ENCODE data around the gene GLT6D1.
"Not testable (repeated sequence)": the region's sequence is repeated elsewhere in the genome, so short reads cannot be mapped to it uniquely, and the experiment has no call there.

The GLT6D1 gene

GRCh38 chr9:135641047-135641446 is 1.7 kb upstream of the GLT6D1 start:
- no peaks in the 10 kb centered on the region for H3K27me3 ChIP-seq (ENCODE audit: low read depth, low read length)
- H3K4me2 ChIP-seq (ENCODE audit: low read length) = no peak overlapping the region
- H3K79me2 ChIP-seq (ENCODE audit: low read length) = no peaks in the 10 kb centered on the region
- H4K20me1 ChIP-seq (ENCODE audit: insufficient read depth, low read length) = no peaks in the 10 kb centered on the region
- TF ChIP-seq EZH2phosphoT487 (IDR thresholded peaks at IDR 0.05; ENCODE audit: low read depth) = no peak
- no peak for TF ChIP-seq CTCF (IDR thresholded peaks at IDR 0.05; ENCODE audit: low read depth, low read length)
- H2AFZ ChIP-seq (ENCODE audit: low read depth, low read length) = no peak overlapping the region
- no peak overlapping the region for H3K27ac ChIP-seq (ENCODE audit: low read length)
- no peak overlapping the region for H3K9ac ChIP-seq (ENCODE audit: low read length)
- no peak overlapping the region for H3K4me3 ChIP-seq (ENCODE audit: low read length)
- H3K36me3 ChIP-seq (replicated peaks; ENCODE audit: low read depth, low read length) = no peaks in the 10 kb centered on the region
- 0 out of 2 replicates have a peak, but pooled peaks cover 6% of the 10 kb centered on the region for H3K9me3 ChIP-seq (ENCODE audit: insufficient read depth, low read length)
- H3K4me1 ChIP-seq (ENCODE audit: low read length) = no peaks in the 10 kb centered on the region

DNA sequence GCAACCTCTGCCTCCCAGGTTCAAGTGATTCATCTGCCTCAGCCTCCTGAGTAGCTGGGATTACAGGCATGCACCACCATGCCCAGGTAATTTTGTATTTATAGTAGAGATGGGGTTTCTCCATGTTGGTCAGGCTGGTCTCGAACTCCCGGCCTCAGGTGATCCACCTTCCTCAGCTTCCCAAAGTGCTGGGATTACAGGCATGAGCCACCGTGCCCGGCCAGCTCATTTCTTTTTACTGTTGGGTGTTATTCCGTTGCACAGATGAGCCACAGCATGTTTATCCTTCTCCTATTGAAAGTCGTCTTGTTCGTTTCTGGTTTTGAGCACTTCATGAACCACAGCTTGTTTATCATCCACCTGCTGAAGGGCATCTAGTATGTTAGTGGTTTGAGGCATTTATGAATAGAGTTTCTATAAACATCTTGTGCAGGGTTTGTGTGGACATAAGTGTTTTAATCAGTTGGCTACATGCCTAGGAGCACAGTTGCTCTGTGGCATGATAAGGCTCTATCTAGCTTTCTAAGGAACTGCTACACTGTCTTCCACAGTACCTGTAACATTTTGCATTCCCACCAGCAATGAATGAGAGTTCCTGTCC is 2.3 kb downstream of the GLT6D1 start:
- not testable (repeated sequence) for H3K9ac ChIP-seq (ENCODE audit: low read length); H3K27me3 ChIP-seq (ENCODE audit: low read depth, low read length); H4K20me1 ChIP-seq (ENCODE audit: insufficient read depth, low read length); H3K79me2 ChIP-seq (ENCODE audit: low read length); H3K4me1 ChIP-seq (ENCODE audit: low read length); H2AFZ ChIP-seq (ENCODE audit: low read depth, low read length); H3K27ac ChIP-seq (ENCODE audit: low read length); H3K4me3 ChIP-seq (ENCODE audit: low read length); H3K36me3 ChIP-seq (replicated peaks; ENCODE audit: low read depth, low read length); H3K4me2 ChIP-seq (ENCODE audit: low read length); H3K9me3 ChIP-seq (ENCODE audit: insufficient read depth, low read length)

DNA sequence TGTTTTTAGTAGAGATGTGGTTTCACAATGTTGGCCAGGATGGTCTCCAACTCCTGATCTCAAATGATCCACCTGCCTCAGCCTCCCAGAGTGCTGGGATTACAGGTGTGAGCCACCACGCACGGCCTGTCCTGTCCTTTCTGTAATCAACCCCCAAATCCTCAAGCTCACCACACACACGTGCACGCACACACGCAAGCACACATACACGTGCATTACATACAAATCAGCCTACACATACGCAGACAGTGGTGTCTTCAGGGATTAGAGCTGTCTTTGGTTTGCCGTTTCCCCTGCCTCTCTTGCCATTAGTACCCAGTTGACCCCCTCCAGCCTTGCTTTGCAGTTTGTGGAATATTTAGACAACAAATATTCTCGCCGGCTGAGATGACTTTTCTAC is 6.5 kb downstream of the GLT6D1 start:
- Histone ChIP-seq H3K27me3 (ENCODE audit: low read depth, low read length) (peaks cover 16% of the 10 kb centered on the region), H3K79me2 (ENCODE audit: low read length) (no peaks in the 10 kb centered on the region)
- TF ChIP-seq EZH2phosphoT487 (IDR thresholded peaks at IDR 0.05; ENCODE audit: low read depth) = no peak
- no peak for TF ChIP-seq CTCF (IDR thresholded peaks at IDR 0.05; ENCODE audit: low read depth, low read length)

DNA sequence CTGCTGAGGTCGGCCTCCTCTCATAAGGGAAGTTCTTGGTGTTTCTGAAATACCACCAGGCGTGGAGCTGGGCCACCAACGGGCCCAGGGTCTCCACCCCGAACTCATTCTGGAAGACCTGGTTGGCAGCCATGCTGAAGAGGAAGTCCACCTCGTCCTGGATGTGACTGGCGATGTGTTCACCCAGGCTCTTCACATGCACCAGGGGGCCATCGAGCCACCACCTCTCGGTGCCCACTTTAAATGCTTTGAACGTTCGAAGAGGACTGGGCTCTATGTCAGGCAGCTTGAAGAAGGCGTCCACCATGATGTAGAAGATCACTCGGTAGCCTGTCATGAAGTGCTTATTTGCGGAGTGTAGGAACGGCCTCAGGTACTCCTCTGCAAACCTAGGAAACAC is 15.1 kb downstream of the GLT6D1 start:
- Histone ChIP-seq H3K4me3 (ENCODE audit: low read length) (no peak overlapping the region), H3K4me1 (ENCODE audit: low read length) (no peaks in the 10 kb centered on the region), H3K9ac (ENCODE audit: low read length) (no peak overlapping the region), H3K27ac (ENCODE audit: low read length) (no peak overlapping the region), H4K20me1 (ENCODE audit: insufficient read depth, low read length) (no peaks in the 10 kb centered on the region), H2AFZ (ENCODE audit: low read depth, low read length) (no peak overlapping the region), H3K4me2 (ENCODE audit: low read length) (no peak overlapping the region), H3K9me3 (ENCODE audit: insufficient read depth, low read length) (no peaks in the 10 kb centered on the region), H3K79me2 (ENCODE audit: low read length) (no peaks in the 10 kb centered on the region), H3K36me3 (replicated peaks; ENCODE audit: low read depth, low read length) (no peaks in the 10 kb centered on the region), H3K27me3 (ENCODE audit: low read depth, low read length) (peaks cover 17% of the 10 kb centered on the region; the same call in 1 of the 2 replicates)
- TF ChIP-seq CTCF (IDR thresholded peaks at IDR 0.05; ENCODE audit: low read depth, low read length) = no peak
- no peak for TF ChIP-seq EZH2phosphoT487 (IDR thresholded peaks at IDR 0.05; ENCODE audit: low read depth)

More for the DNA sequence above, 6.5 kb downstream of the GLT6D1 start:
- Histone ChIP-seq H3K36me3 (replicated peaks; ENCODE audit: low read depth, low read length) (no peaks in the 10 kb centered on the region), H3K9ac (ENCODE audit: low read length) (no peak overlapping the region), H3K9me3 (ENCODE audit: insufficient read depth, low read length) (no peaks in the 10 kb centered on the region), H3K4me1 (ENCODE audit: low read length) (no peaks in the 10 kb centered on the region), H3K4me2 (ENCODE audit: low read length) (no peak overlapping the region), H2AFZ (ENCODE audit: low read depth, low read length) (no peak overlapping the region), H4K20me1 (ENCODE audit: insufficient read depth, low read length) (no peaks in the 10 kb centered on the region), H3K27ac (ENCODE audit: low read length) (no peak overlapping the region), H3K4me3 (ENCODE audit: low read length) (no peak overlapping the region)

Data from OCI-LY3 (cell line).